Left ventricle myocardium superior (tissue), 1 donor: ENCODE results near the gene S1PR1. TPM values are rescaled to one million over a fixed set of nuclear protein-coding genes. Genes with fewer than 3 reads are reported as not detected.
"Not testable (repeated sequence)": the region's sequence is repeated elsewhere in the genome, so short reads cannot be mapped to it uniquely, and the experiment has no call there.

ENCODE experiments used
- ATAC-seq: fragments of 200-7000 bp; cut with Tn5 transposase; one replicate; pipeline ENCODE4 v1.9.1; 2020; ENCODE audit warnings: mild to moderate bottlenecking, moderate library complexity
- DNase-seq: peaks from one replicate; pipeline ENCODE4 v3.0.0-alpha.2; 2020
- intact Hi-C: fragments of 100-400 bp; cut with micrococcal nuclease; formaldehyde crosslinking; loops from one replicate; pipeline ENCODE4 v1.11.0; 2022
- total RNA-seq: library from RNA; stranded (reverse); fragmentation: NEBNext Ultra II Directional; extraction: Animal tissue kit (Norgen Biotek cat#: 25700); gene quantifications from one replicate; pipeline ENCODE4 v1.2.1, GENCODE V29; 2021
- donor health status: DM: no; HTN: yes; CAD: no; lungs with severe emphysema.

S1PR1 gene
- total RNA-seq, 1 donor from 2014 or later, result 58.1 TPM

DNA sequence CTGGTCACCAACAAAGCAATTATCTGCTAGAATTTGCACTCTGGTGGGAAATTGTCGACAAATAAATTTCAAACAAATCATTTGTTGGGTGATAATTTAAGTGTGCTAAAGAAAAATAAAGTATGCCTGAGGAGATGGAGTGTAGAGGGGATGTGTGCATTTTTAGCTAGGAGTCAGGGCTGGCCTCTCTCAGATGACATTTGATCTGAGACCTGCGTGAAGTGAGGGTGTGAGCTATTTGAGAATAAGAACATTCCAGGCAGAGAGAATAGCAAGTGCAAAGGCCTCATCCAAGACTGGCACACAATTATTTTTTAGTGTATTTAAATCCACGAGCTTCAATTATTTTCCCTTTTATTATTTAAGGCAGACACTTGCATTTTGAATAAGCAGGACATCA is 19.7 kb upstream of the S1PR1 start:
- DNase-seq, result no peak
- intact Hi-C loops, result no loop called here
- ATAC-seq, result peak; percentile 79

DNA sequence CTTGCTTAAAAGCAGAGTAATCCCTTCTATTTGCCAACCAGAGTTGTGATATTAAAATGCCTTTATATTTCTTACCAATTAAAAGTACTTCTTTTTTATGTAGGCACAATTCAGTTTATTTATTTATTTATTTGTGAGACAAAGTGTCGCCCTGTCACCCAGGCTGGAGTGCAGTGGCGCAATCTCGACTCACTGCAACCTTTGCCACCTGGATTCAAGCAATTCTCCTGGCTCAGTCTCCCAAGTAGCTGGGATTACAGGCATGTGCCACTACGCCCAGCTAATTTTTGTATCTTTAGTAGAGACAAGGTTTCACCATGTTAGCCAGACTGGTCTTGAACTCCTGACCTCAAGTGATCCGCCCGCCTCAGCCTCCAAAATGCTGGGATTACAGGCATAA is 17.9 kb upstream of the S1PR1 start:
- ATAC-seq, DNase-seq, intact Hi-C loops: not testable (repeated sequence)

DNA sequence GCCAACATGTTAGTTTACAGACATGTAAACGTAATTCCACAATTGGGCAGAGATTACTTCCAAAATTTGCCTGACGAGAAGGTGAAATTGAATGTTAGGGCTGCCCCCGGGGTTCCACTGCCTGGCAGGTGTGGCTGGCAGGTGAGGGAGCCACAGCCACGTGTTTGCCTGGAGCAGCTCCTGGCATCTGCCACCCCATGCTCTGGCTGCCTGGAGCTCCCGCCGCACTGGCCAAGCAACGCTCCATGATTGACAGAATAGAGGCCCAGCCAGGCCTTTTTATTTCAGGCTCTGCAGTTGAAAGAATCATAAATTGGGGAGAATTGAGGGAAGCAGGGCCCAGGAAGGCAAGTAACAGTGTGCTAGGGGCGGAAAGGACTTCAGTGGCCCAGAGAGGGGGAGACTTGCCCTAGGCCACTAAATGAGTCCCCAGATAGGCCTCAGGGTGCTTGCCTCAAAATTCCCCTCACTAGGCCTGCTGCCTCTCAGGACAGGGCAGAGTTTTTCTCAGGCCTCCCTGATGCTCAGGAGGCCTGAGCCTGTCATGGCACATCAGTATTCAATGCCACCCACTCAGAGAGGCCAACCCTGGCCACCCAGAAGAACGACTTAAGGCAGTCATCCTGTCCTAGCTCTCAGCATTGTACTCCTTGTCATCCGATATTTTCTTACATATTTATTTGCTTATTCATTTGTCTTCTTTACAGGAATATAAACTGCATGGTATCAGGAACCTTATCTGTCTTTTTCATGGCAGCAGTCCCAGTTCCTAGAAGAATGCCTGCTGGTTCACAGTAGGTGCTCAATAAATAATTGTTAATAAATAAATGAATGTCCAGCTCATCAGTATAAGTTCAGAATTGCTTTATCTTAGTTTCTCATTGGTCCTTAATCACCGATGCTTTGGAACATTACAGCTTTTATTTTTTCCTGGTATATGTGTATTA is 16.6 kb upstream of the S1PR1 start:
- DNase-seq (peak; percentile 76), ATAC-seq (peak; percentile 91)

DNA sequence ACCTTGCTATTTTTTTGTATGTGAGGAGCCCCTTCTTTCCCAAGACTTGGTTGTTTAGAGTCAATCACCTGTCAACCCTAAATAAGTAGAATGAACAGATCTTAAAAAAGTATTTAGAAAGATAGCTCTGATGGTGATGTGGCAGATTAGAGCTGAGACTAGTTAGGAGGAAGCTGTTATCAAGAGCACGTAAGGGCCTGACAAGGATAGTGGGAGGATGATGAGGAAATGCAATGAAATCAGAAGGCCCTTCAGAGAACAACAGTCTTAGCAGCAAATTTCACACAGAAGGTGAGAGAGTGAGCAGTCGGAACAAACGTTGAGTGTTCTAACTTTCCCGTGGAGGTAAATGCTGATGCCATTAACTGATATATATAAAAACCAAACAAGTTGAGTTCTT is 15.9 kb upstream of the S1PR1 start:
- DNase-seq (no peak), ATAC-seq (no peak)
- intact Hi-C loops, result no loop called here

More for the DNA sequence above, 16.6 kb upstream of the S1PR1 start:
- intact Hi-C loops, result no loop called here

DNA sequence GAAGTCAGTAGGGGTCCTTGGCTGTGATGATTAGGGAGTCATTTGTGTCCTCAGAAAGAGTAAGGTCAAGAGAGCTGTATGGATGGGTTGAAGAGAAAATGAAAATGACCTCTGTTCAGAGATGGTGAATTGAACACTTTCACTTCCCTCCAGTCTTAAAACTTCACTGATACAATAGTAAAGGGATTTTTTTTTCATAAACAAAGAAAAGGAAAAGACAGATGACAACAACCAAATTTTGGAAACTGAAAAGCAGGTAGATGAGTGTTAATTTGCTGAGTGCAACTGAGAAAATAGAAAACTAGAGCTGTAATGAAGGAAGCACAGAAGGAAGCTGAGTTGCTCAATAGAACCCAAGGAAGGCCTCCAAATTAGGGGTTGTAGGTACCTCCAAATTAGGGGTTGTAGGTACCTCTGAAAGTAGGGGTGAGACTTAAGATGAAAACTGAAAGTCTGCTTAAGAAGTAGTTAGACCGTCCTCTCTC is 14.8 kb upstream of the S1PR1 start:
- intact Hi-C loops, result no loop called here
- DNase-seq, result no peak
- no peak for ATAC-seq

DNA sequence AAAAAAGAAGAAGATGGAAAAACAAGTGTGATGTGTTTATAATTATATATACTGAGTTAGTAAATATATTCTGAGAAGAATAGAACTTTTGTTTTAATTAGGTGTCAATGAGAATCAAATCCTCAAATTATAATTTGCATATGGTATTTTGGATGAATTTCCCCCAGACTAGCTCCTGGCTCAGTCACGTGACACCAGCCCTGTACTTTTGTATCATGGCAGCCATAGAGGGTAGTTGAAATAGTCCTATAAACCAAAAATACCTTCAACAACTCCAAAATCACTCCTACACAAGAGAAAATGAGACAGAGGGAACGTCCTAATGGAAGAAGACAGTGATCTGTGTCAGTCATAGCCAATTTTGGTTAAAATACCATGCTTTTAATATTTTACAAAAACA is 9.0 kb upstream of the S1PR1 start:
- ATAC-seq (no peak), DNase-seq (no peak)
- intact Hi-C loops, result no loop called here

DNA sequence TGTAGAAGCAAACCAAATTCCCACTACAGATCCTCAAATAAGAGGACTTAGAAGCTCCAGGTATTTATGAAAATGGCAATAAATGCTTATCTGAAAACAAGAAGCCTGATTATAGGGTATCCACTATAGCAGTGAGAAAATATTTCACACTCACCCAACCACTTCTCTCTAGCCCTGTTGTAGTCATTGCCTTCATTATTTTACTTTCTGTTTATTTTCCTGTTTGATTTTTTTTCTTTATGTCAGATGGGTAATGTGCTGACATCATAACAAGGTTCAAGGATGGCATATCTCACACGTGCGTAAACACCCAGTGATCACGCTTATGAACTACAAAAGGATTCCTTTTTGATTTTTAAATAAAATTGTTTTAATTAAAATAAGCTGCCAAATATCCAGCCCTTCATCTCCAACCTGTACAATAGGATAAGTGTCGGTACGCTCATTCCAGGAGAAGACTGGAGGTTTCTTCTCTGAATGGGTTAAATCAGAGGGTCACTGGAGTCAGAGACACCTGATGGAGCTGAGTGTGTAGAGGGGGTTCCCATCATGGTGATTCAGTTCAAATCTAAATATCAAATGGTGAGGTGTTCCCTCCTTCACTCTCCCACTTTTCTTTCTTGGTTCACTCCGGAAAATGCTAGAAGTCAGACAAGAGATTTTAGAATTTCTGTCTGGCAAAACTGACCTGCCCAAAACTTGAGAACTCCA is 8.2 kb upstream of the S1PR1 start:
- ATAC-seq, result no peak
- no peak for DNase-seq
- intact Hi-C loops, result no loop called here

DNA sequence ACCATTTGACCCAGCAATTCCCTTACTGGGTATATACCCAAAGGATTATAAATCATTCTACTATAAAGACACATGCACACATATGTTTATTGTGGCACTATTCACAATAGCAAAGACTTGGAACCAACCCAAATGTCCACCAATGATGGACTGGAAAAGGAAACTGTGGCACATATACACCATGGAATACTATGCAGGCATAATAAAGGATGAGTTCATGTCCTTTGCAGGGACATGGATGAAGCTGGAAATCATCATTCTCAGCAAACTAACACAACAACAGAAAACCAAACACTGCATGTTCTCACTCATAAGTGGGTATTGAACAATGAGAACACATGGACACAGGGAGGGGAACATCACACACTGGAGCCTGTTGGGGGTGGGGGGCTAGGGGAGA is 4.6 kb upstream of the S1PR1 start:
- intact Hi-C loops, DNase-seq, ATAC-seq: not testable (repeated sequence)

DNA sequence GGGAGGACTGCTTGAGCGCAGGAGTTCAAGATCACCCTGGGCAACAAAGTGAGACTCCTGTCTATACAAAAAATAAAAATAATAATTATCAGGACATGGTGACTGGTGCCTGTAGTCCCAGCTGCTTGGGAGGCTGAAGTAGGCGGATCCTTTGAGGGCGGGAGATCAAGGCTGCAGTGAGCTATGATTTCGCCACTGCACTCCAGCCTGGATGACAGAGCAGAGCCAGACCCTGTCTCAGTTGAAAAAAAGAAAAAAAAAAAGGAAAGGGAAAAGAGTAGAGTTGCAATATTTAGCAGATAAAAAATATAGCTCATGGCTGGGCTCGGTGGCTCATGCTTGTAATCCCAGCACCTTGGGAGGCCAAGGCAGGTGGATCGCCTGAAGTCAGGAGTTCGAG is 3.3 kb upstream of the S1PR1 start:
- DNase-seq (no peak), ATAC-seq (no peak)
- intact Hi-C loops, result no loop called here

DNA sequence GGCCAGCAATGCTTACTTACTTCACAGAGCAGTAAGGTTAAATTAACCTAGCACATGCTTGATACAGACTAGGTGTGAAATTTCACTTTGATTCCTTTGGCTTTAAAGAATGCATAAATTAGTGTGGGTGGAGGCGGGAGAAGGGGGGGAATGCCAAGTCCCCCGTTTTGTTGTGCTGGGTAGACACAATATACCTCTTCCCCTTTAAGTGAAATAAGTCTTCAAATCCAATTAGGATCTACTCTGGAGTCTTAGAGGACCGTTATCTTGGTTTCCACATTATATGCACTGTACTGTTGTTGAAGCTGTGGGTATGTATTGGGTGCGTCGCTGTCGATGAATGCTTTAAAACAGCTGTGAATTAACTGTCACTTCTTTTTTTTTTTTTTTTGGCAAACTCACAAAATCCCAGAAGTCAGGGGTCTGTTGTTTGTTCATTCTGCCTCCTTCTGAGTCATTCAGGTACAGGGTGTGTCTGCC is 1.6 kb upstream of the S1PR1 start:
- ATAC-seq (no peak), DNase-seq (no peak)
- intact Hi-C loops, result no loop called here

DNA sequence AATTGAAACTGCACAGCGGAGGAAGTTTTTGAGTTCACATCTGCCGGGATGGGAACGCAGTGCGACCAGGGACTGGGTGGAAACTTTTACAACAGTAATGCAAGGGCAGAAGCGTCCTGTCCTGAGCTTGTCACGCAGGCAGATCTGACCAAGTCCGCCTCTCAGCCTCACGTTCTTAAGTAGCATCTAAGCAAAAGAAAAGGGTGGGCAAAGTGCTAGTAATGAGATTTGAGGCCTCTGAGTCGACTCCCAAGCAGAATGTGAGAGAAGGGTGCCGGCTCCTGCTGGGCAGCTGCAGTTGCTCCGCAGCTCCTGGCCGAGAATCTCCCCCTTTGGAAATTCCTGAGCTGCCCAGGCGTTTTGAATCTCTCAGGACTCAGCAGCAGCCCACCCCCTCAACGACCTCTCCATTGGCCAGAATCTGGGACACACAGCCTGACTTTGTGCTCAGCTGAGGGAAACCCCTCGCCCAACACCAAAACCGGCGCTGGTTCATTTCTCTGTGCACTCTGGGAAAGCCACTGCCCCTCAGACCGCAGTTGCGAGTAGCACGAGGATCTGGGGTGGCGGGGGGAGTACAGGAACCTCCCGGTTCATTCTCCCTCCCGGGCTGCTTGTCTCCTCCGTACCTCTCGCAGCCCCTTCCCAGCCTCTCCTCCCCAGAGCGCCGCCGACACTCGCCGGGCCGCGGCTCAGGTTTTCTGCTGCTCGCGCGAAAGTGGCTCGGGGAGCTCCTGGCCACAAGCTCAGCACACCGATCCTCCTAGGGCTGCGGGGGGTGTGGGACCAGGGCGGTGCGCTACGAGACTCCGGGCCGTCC is 913 bp upstream of the S1PR1 start:
- intact Hi-C loops, result no loop called here
- peak; percentile 55 for DNase-seq
- ATAC-seq, result peak; percentile 49

DNA sequence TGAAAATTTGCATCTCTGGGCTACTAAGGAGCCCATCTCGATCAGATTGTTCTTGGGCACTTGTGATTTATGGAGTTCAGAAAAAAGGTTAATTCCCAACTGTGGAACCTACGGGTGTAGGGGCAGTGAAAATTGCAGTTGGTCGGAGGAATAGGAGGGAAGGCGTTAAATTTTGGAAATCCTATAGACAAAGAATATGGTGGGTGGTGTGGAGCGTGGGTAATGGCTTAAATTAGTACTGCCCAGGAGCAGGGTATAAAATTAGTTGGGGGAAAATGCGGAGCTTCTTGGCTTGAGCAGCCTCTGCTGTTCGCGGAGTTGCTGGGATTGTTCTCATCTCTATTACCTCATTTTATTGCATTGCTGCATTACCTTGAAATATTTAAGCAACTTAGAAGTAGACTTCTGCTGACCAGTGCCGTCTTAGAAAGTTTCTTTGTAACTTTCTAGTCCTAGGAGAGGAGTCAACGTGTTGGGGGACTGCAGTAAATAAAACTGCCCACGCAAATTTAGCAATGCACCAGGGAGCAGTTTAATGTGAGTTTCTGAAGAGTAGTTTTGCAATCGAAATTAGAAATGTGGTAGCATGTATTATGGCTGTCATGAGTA is 514 bp downstream of the S1PR1 start:
- intact Hi-C loops, result no loop called here
- ATAC-seq, result peak; percentile 17
- no peak for DNase-seq

DNA sequence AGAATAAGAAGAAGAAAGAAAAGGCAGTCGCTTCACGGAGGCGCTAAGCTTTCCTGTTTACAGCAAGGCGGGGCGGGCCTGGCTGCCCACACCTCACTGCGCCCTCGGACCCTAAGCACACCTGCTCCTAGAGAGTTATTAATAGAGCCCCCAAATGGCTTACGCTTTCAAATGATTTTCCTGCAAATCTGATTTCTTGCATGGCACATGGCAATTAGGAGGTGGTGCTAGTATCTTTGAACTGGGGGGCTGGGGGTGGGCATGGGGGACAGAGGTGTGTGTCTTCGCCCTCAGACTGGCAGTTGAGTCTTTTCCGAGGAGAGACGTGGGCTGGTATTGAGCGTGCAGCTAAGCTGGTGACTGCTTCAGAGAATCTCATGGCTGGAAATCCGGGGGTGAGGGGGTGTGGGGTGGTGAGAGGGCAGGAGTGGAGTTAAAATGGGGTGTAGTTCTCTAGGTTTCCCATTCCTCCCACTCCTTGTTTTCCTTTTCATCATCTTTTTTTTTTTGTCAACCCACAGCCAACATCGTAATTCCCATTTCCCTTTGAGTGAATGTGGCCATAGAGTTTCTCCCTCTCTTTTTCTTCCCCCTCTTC is 1.3 kb downstream of the S1PR1 start:
- DNase-seq (no peak), ATAC-seq (no peak)
- intact Hi-C loops, result no loop called here

DNA sequence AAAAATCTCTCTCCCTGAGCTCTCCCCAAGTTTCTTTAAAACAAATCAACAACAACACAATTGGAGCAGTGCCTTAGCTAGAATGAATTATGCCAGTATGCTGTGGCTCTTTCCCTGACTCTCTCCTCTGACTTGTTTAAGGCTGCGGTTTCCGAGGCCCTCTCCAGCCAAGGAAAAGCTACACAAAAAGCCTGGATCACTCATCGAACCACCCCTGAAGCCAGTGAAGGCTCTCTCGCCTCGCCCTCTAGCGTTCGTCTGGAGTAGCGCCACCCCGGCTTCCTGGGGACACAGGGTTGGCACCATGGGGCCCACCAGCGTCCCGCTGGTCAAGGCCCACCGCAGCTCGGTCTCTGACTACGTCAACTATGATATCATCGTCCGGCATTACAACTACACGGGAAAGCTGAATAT is 1.9 kb downstream of the S1PR1 start:
- intact Hi-C loops, result no loop called here
- ATAC-seq, result peak; percentile 67
- DNase-seq, result peak; percentile 91

DNA sequence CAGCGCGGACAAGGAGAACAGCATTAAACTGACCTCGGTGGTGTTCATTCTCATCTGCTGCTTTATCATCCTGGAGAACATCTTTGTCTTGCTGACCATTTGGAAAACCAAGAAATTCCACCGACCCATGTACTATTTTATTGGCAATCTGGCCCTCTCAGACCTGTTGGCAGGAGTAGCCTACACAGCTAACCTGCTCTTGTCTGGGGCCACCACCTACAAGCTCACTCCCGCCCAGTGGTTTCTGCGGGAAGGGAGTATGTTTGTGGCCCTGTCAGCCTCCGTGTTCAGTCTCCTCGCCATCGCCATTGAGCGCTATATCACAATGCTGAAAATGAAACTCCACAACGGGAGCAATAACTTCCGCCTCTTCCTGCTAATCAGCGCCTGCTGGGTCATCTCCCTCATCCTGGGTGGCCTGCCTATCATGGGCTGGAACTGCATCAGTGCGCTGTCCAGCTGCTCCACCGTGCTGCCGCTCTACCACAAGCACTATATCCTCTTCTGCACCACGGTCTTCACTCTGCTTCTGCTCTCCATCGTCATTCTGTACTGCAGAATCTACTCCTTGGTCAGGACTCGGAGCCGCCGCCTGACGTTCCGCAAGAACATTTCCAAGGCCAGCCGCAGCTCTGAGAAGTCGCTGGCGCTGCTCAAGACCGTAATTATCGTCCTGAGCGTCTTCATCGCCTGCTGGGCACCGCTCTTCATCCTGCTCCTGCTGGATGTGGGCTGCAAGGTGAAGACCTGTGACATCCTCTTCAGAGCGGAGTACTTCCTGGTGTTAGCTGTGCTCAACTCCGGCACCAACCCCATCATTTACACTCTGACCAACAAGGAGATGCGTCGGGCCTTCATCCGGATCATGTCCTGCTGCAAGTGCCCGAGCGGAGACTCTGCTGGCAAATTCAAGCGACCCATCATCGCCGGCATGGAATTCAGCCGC is 2.5 kb downstream of the S1PR1 start:
- no peak for DNase-seq
- intact Hi-C loops, result loop anchor here (10.0 kb wide), 1 partner anchor 105 kb away; no protein-coding TSS in a partner anchor
- peak; percentile 11 for ATAC-seq

DNA sequence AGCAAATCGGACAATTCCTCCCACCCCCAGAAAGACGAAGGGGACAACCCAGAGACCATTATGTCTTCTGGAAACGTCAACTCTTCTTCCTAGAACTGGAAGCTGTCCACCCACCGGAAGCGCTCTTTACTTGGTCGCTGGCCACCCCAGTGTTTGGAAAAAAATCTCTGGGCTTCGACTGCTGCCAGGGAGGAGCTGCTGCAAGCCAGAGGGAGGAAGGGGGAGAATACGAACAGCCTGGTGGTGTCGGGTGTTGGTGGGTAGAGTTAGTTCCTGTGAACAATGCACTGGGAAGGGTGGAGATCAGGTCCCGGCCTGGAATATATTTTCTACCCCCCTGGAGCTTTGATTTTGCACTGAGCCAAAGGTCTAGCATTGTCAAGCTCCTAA is 3.2 kb downstream of the S1PR1 start:
- ATAC-seq, result no peak
- no peak for DNase-seq
- intact Hi-C loops, result loop anchor here (10.0 kb wide), 1 partner anchor 105 kb away; no protein-coding TSS in a partner anchor

DNA sequence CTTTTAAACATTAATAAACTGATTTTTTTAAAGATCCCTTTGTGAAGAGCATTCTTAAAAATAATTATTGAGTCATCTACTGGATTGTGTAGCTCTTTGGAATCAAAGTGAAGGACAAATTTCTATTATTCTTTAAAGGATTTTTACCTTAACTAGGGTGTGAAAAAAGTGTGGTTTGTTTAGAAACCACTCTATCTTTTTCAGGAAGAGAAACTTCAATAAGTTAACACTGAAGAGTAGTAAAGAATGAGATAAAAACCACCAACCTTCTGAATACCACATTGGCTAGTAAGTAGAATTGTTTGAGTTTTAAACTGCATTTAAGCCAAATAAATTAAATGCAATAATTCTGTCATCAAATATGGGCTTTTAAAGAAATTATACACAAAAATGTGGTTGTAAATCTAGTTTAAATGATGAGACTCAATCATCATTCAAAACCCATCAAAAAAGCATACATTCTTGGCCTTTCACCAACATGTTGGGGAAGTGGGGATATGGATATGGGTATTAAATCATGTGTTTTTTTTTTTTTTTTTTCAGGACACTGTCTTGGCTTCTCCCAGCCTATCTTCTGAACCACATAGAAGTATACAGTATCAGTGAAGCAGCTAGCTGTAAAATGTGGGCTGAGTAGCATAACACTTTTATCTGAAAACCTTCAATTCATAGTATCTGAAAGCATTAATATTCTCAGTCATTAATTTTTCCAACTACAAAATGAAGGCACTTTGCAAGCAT is 4.8 kb downstream of the S1PR1 start:
- intact Hi-C loops, result loop anchor here (10.0 kb wide), 1 partner anchor 107 kb away; no protein-coding TSS in a partner anchor
- ATAC-seq, result no peak

More for the DNA sequence above, 4.8 kb downstream of the S1PR1 start:
- no peak for DNase-seq
